ENCODE data around the gene CCDC78.

CCDC78 gene

DNA sequence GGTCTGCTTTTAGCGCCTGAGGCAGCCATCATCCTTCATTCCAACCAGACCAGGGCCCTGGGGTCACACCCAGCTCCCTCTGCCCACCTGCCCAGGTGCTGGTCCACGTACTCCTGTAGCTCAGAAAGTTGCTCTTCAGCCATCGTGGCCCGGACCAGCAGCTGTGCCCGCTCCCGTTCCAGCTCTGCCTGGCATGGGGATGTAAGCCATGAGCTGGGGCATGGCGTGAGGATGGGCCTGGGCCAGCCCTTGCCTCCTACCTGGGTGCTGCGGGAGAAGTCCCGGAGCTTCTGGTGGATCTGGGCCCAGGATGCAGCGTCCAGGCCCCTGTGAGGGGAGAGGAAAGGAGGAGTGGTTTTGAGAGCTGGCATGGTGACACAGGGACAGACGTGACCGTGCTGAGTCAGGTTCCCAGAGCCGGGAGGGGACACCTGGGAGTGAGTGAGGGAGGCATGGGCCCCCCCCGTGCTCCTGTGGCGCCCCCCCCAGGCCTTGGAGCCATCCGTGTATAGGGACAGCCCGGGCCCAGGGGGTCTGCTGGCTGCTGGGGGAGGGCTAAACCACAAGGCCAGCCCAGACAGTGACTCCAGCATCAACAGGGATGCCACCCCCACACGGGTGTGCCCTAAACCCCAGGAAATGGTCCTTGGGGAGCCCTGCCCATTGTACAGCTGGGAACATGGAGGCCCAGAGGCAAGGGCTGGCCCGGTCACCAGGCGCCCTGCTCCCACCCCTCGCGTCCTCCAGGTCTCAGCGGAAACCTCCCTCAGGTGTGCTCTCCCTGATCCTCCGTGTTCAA is 3.2 kb downstream of the CCDC78 start:
- no peak for DNase-seq

DNA sequence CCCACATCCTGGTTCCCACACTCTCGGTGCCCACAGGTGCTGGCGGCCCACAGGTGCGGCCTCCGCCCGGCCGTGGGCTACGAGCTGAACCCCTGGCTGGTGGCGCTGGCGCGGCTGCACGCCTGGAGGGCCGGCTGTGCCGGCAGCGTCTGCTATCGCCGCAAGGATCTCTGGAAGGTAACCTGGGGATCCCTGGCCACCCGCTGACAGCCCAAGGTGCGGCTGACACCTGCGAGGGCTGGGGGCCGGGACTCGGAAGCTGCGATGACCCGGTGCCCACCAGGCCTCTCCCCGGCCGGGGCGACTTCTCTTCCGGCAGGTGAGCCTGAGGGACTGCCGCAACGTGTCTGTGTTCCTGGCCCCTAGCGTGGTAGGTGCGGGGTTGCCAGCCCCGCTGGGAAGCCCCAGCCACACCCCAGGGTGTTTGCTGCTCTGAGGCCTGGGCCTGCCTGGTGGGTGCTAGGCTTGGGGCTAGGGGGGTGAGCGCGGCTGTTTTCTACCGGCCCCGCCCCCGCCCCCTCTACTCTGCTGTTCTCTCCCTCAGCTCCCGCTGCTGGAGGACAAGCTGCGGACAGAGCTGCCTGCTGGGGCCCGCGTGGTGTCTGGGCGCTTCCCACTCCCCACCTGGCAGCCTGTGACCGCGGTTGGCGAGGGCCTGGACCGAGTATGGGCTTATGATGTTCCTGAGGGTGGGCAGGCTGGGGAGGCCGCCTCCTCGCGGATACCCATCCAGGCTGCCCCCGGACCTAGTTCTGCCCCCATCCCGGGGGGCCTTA is 4.3 kb downstream of the CCDC78 start:
- DNase-seq = peak in 1 of 3 experiments; percentile 52

DNA sequence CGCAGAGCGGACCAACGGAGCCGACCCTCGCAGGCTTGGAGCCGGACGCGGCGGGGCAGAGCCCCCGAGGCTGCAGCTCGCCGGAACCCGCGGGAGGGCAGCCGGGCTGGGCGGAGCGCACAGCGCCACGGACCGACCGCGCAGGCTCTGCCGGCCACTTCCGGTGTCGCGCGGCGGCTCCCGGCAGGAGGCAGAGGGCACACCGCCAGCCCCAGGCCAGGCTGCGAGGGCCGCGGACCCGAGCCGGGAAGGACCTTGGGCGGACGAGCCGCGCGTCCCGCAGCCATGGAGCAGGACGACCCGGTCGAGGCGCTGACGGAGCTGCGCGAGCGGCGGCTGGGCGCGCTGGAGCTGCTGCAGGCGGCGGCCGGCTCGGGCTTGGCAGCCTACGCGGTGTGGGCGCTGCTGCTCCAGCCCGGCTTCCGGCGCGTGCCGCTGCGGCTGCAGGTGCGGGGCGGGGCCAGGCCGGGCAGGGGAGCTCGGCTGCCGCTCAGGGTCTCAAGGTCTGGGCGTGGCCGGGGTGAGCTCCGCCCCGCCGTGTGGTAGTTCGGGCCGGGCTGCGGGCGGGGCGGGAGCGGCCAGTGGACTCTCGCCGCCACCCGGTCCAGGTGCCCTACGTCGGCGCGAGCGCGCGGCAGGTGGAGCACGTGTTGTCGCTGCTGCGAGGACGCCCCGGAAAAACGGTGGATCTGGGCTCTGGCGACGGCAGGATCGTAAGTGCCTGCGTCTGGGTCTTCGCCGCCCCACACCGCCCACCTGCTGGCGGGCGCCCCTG is 5.1 kb downstream of the CCDC78 start, which contains the start of gene ANTKMT:
ANTKMT (plus strand) TSS at position 157 of the 775 bp plus-strand sequence; CDS start at position 286, 129 bp downstream.
- DNase-seq = peak; percentile 95 to 97 (median 96)

DNA sequence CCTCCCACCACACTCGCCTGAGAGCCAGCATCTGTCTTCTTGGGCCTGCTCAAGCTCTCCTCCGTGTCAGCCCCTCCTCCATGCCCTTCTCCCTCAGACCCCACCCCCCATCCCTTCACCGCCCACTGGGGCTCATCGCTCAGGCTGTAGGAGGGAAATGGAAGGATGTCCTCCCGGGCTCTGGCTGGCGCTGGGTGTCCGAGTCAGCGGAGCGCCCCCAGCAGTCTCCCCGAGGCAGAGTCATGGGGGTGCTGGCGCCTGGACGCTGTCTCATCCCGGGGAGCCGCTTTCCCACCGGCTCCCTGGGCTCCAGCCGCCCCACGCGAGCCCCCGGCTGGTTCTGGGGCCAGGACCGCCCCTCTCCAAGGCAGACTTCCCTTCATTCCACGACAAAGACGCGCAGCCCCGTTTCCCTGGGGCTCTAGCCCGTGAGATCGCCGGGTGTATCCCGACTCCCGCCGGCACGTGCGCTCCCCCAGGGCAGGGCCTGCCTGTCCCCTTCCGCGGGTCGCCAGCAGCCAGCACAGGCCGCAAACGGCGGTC is 5.7 kb downstream of the CCDC78 start:
- peak; percentile 54 to 81 (median 66) for DNase-seq

DNA sequence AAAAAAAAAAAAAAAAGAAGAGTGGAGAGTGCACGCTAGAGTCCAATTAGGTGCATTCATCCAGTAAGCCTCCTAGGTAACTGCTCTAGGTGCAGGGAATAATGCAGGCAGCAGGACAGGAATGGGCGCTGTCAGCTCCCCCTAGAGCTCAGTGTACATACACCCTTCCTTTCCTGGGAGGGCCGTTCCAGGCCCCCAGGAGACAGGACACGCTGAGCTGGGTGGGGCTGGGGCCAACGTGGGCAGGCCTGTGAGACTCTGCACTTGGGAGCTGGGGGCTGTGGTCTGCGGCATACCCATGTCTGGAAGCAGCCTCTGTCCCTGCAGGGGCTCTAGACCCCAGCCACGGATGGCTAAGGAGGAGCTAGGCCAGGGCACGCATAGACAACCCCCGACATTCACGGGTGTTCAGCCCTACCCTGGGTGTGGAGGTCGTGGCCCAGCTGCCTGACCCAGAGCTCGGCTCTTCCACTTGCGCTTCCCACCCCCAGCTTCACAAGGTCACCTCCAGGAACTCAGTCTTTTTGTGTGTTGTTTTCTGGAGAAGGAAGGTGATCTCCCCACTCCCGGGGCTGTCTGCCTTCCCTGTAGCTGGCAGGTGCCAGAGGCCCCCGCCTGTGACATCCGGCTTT is 6.3 kb downstream of the CCDC78 start:
- DNase-seq = peak in 2 of 3 experiments; percentile 47 to 69

DNA sequence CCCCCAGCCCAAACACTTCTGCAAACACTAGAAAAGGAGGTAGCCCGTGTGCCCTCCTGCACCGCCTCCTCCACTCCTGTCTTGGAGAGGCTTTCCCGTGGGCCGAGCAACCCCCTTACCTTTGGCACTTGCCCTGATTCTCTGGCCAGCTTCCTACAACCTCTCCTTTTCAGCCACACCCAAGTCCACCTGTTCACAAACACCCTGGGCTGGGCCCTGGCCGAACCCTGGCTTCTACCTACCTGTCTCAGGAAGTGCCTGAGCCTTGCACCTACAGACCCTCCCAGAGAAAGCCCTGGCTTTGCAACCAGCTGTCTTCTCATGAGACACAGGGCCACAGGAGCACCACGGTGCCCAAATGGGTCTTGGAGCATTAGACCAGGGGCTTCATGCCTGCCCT is 7.3 kb downstream of the CCDC78 start:
- no peak for DNase-seq

DNA sequence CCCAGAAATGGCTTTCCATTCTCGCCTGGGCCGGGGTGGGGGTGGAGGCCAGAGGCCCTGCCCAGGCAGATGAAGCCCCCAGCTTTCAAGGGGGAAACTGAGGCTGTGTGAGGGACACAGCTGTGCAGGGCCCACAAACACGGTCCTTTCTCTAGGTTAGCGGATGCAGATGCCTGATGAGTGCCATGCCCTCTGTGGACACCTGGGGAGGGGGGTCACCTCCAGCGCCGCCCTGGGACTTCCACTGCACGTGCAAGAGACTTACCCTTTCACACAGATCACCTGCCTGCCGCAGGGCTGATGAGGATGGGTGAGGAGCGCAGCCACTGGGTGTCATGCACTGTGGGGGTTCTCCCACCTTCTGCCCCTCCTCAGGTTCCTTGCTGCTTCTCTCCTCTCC is 7.9 kb downstream of the CCDC78 start:
- no peak for DNase-seq

DNA sequence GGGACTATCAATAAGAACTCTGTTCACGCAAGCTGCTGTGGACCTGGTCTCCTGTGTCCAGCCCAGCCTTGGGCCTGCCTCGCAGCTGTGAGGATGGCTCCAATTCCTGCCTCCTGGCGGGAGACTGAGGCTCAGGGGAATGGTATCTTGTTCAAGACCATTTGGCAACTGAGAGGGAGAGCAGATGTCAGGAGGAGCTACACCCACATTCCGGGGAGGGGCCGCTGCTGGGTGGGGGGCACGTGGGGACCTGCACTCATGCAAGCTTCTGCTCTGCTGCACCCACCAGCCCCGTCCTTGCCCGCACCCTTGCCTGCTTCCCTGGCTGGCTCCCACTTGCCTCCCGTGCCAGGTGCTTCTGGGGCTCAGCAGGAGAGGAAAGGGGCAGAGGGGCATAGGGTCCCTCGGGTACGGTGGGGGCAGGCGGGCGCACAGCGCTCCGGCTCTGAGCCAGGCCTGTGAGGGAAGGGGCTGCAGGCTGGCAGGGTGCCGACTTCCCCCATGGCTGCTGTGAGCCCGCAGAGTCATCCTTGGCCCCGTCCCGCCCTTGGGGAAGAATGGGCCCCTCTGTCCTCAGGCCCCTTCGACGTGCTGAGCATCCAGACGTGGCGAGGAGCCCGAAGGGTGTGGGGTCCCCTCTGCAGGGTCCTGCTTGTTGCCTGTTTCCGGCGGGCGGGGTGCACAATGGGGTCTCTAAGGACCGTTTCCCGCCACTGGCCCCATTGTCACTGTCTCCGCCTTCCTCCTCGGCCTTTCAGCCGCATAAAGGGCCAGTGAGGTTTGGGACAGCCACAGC is 8.6 kb downstream of the CCDC78 start:
- no peak for DNase-seq

DNA sequence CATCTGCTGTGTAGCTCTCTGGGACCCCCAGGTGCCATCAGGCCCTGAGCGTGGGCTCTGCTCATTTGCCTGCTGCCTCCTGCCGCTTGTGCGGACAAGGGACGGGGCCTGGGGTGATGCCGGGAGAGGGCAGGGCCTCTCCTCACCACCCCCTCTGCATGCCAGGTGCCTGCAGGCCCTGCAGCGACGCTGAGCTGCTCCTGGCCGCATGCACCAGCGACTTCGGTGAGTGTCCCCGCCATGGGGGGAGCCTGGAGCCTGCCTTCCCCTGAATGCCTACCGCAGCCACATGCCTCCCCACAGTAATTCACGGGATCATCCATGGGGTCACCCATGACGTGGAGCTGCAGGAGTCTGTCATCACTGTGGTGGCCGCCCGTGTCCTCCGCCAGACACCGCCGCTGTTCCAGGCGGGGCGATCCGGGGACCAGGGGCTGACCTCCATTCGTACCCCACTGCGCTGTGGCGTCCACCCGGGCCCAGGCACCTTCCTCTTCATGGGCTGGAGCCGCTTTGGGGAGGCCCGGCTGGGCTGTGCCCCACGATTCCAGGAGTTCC is 9.4 kb downstream of the CCDC78 start:
- DNase-seq = no peak

DNA sequence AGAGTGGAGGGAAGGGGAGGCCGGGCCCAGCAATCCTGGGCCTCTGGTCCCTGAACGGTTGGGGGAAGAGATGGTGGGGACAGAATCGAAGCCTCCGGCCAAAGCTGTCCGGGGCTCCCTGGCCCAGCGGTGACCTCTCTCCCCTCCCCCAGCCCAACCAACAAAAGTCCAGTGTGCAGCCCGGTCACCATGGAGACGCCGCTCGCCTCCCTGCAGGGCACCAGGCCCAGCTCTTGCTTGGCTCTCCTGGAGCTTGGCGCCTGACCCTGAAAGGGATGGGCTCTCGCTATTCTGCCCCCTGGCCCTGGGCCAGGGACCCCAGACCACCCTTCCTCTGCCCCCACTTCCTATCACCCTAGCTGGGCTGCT is 10.1 kb downstream of the CCDC78 start:
- peak in 2 of 3 experiments; percentile 66 to 84 for DNase-seq

DNA sequence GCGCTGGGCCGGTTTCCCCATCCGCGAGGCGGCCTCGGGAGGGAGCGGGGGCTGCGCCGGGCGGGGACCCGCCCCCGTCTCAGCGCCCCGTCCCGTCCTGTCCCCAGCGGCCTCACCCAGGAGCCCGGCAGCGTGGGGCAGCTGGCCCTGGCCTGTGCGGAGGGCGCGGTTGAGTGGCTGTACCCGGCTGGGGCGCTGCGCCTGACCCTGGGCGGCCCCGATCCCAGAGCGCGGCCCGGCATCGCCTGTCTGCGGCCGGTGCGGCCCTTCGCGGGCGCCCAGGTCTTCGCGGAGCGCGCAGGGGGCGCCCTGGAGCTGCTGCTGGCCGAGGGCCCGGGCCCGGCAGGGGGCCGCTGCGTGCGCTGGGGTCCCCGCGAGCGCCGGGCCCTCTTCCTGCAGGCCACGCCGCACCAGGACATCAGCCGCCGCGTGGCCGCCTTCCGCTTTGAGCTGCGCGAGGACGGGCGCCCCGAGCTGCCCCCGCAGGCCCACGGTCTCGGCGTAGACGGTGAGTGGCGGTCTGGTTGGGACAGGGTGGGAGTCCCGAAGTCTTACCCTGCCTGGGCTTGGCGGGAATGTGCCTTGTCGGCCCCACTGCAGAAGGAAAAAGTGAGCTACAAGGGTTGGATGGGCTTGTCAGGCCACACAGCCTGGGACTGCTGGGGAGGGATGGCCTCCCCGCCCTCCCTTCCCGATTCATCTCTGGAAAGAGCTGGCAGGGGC is 10.6 kb downstream of the CCDC78 start:
- DNase-seq = peak in 2 of 3 experiments; percentile 66 to 69

DNA sequence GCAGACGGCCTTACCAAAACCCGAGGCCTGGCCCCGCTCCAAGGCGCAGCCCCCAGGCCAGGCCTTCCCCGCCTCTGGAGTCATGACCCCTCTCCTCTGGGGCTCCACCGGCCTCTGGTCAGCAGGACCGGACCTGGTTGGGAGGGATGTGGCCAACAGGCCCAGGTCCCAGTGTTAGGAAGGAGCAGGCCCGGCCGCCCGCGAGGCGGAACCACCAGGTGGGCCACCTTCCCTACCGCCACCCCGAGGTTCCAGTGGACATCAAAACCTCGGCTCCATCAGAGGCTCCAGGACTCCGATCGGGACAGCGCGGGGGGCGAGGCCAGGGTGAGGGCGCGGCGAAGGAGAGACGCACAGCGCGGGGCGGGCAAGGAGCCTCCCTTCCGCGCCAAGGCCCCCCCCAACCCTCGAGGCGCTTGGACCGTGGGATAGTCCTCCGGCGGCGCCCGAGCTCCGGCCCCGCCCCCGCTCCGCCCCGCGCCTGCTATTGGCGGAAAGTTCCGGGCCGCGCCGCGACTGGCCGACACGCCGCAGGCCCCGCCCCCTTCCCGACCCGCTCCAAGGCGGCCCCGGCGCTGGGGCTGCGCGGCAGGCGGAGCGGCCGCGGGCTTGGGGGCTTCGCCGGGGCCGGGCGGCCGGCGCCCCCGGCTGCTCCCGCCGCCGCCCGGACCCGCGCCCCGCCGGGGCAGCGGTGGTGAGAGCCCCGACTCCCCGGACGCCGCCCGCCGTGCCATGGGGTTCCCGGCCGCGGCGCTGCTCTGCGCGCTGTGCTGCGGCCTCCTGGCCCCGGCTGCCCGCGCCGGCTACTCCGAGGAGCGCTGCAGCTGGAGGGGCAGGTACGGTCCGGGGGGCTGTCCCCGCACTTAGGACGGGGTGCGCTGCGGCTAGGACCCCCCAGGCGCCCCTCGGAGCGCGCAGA is 11.4 kb downstream of the CCDC78 start, which contains the start of gene METRN:
METRN (plus strand) TSS at position 561 of the 919 bp plus-strand sequence; CDS start at position 733, 172 bp downstream.
- DNase-seq = peak; percentile 83 to 91 (median 87)

DNA sequence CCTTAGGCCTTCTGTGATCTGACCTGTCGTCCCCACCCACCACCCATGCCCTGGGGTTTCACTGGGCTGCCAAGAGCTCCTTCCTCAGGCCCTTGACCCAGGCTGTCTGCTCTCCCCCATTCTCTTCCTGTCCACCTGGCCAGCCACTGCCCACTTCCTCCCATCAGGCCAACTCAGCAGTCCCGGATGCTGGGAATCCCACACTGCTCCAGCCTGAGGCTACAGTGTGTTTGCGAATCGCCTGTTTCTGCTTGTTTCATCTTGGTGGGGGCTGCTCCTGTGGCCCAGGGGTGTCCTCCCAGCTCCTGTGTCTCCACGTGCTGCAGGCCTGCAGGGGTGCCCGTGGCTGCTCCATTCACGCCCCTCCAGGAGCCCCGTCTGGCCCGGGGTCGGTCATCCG is 12.2 kb downstream of the CCDC78 start:
- DNase-seq = no peak

DNA sequence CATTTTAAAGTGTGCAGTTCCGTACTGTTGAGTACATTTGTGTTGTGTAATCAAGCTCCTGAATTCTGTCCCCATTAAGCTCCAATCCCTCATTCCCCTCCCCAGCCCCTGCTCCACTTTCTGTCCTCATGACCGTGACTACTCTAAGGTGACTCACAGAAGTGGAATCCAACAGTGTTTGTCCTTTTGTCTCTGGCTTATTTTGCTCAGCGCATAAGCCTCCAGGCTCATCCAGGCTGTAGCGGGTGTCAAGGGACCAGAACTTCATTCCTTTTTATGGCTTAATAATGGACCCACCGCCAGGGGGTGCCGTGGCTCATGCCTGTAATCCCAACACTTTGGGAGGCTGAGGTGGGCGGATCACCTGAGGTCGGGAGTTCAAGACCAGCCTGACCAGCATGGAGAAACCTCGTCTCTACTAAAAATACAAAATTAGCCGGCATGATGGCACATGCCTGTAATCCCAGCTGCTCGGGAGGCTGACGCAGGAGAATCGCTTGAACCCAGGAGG is 13.4 kb downstream of the CCDC78 start:
- DNase-seq = peak; percentile 11 to 53 (median 50)

DNA sequence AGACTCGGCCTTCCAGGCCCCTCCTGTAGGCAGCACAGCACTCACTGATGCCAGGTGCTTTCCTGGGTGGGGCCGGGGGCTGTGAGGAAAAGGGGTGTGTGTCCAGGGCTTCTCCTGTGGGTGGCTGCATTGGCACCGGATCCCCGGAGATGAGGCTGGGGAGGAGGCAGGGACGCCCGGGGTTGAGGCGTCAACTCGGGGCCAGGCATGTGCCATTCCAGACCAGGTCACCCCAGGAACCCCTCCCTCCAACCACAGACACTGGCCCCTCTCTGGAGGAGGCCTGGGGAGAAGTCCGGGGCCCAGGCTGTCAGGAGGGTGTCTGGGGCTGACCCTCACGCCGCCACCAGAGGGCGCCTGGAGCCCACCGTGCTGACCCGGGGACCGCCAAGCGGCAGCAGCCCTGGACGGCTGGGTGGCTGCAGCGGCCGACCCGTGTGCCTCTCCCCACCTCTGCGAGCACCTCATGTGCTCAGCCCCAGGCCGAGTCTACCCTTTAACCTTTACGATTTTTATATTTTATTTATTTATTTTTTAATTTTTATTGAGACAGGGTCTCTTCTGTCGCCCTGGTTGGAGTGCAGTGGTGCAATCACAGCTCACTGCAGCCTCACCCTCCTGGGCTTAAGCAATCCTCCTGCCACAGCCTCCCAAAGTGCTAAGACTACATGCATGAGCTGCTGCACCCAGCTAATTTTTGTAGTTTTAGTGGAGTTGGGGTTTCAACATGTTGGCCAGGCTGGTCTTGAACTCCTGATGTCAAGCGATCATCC is 14.5 kb downstream of the CCDC78 start:
- DNase-seq = peak; percentile 65 to 77 (median 72)

DNA sequence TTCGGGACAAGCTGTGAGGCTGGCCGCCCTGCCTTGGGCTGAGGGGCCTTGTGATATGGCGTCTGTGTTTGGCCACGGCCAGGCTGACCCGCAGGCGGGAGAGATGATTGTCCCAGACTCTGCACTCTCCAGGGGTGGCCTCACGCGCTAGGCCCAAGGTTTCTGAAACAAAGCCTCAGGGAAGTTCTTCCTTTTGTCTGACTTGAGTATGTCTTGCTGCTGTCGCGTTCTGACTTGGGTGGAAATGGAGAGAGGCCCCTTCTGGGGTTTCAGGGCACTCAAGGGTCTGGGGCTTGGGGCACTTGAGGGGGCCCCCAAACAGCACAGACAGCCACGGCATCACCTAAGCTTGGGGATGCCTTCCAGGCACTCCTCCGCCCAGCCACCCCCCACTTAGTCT is 15.2 kb downstream of the CCDC78 start:
- DNase-seq = no peak

DNA sequence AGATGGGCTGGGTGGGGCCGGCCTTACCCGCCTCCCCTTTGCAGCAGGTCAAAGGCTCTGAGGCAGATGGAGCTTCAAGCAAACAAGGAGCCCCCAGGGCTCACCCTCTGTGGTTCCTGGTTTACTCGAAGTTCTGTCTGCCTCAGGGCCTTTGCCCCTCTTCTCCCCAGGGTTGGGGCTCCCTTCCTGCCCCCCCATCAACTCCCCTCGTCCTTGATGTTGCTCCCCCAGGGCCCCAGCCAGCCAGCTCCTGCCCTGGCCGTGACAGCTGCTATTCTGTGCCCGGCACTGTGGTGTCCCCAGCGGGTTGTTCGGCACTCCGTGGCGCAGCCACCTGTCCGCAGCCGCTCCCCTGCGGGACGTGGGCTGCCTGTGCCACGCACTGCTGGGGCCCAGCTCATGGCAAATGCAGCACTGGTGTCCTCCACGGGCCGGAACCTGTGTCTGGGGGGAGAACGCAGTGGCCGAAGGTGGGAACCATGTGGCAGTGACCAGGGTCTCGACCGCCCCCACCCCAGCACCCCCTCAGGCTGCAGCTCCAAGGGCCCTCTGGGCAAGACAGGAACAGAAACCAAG is 15.7 kb downstream of the CCDC78 start:
- peak in 1 of 3 experiments; percentile 70 for DNase-seq
